SK-N-SH (cell line): ENCODE results near the gene SPRR1A. TPM values are rescaled to one million over a fixed set of nuclear protein-coding genes. Genes with fewer than 3 reads are reported as not detected.

Experiments used
- CTCF ChIA-PET: fragments of 300-600, 350-600 bp; formaldehyde crosslinking; extraction: SDS; loops from one replicate; lab custom pipeline; 2021; lab: Yijun Ruan, JAX
- POLR2A ChIA-PET: fragments of 350-600 bp; sonication (Branson Sonifier 250); formaldehyde crosslinking; extraction: SDS; loops from one replicate; lab custom pipeline; 2020; ENCODE audit warnings: antibody characterized with exemption, inconsistent platforms; lab: Yijun Ruan, JAX
- DNase-seq: peaks from one replicate; pipeline ENCODE4 v3.0.0; 2012
- H2AFZ ChIP-seq: fragments of 200-600 bp; sonication (generic); 2 replicates; pipeline ENCODE4 v1.8.1; 2016; ENCODE audit warnings: antibody characterized with exemption, mild to moderate bottlenecking, low read depth
- H3F3A ChIP-seq: fragments of 200-600 bp; sonication (generic); replicated peaks from 2 replicates; pipeline ENCODE3; 2016; ENCODE audit warnings: antibody characterized with exemption, mild to moderate bottlenecking; ENCODE audit not compliant: insufficient read depth
- H3K27ac ChIP-seq, 2 experiments: fragments of 200-500 bp in 1 of 2; fragments of 200-600 bp in 1 of 2; sonication (Bioruptor generic) in 1 of 2; sonication (generic), shearing (Covaris generic) in 1 of 2; 2 replicates each; pipeline versions ENCODE4 v1.5.1 to v1.6.1; 2014 to 2016; ENCODE audit warnings: low read depth in 2 of 2, inconsistent platforms in 1 of 2, low read length in 1 of 2, mild to moderate bottlenecking in 1 of 2, mixed read lengths in 1 of 2
- H3K27me3 ChIP-seq: fragments of 200-600 bp; sonication (generic), shearing (Covaris generic); 2 replicates; pipeline ENCODE4 v1.6.1; 2016; ENCODE audit warnings: mixed run types; ENCODE audit not compliant: insufficient read depth
- H3K36me3 ChIP-seq, 2 experiments: fragments of 200-500 bp in 1 of 2; fragments of 200-600 bp in 1 of 2; sonication (Bioruptor generic) in 1 of 2; sonication (generic) in 1 of 2; replicated peaks in 1 of 2; 2 replicates each; pipeline versions ENCODE3 to v1.5.1; 2014 to 2016; ENCODE audit warnings: low read length in 1 of 2, mild to moderate bottlenecking in 1 of 2; ENCODE audit not compliant: insufficient read depth in 2 of 2, control insufficient read depth in 1 of 2
- H3K4me1 ChIP-seq, 2 experiments: fragments of 200-500 bp in 1 of 2; fragments of 200-600 bp in 1 of 2; sonication (Bioruptor generic) in 1 of 2; sonication (generic), shearing (Covaris generic) in 1 of 2; 2 replicates each; pipeline versions ENCODE4 v1.5.1 to v1.6.1; 2014 to 2016; ENCODE audit warnings: low read depth in 1 of 2, low read length in 1 of 2, mixed run types in 1 of 2; ENCODE audit not compliant: insufficient read depth in 2 of 2, control insufficient read depth in 1 of 2
- H3K4me2 ChIP-seq: fragments of 200-600 bp; sonication (generic), shearing (Covaris generic); 2 replicates; pipeline ENCODE4 v1.6.1; 2017; ENCODE audit warnings: mixed run types
- H3K4me3 ChIP-seq, 2 experiments: fragments of 200-500 bp in 1 of 2; fragments of 200-600 bp in 1 of 2; sonication (Bioruptor generic) in 1 of 2; sonication (generic), shearing (Covaris generic) in 1 of 2; 2 replicates each; pipeline versions ENCODE4 v1.5.1 to v1.8.1; 2014 to 2016; ENCODE audit warnings: low read depth in 2 of 2, inconsistent platforms in 1 of 2, low read length in 1 of 2, mild to moderate bottlenecking in 1 of 2, mixed read lengths in 1 of 2, moderate library complexity in 1 of 2
- H3K79me2 ChIP-seq: fragments of 200-600 bp; sonication (generic); 2 replicates; pipeline ENCODE4 v1.8.1; 2017; ENCODE audit warnings: mild to moderate bottlenecking; ENCODE audit not compliant: insufficient read depth
- H3K9ac ChIP-seq: fragments of 200-600 bp; sonication (generic); 2 replicates; pipeline ENCODE4 v1.6.1; 2017; ENCODE audit warnings: mixed run types
- H3K9me2 ChIP-seq: fragments of 200-600 bp; sonication (generic); 2 replicates; pipeline ENCODE4 v1.6.1; 2017; ENCODE audit warnings: mixed run types
- H3K9me3 ChIP-seq: fragments of 200-600 bp; sonication (generic); 2 replicates; pipeline ENCODE4 v1.6.1; 2017; ENCODE audit warnings: mixed run types, mild to moderate bottlenecking, moderate library complexity
- H4K20me1 ChIP-seq: fragments of 200-600 bp; sonication (generic); 2 replicates; pipeline ENCODE4 v1.6.1; 2017; ENCODE audit warnings: mild to moderate bottlenecking, mixed run types; ENCODE audit not compliant: insufficient read depth
- CHD2 ChIP-seq: fragments of 150-350 bp; IDR thresholded peaks from 2 replicates; pipeline ENCODE4 v1.6.1; 2018; ENCODE audit warnings: low read length; ENCODE audit not compliant: partially characterized antibody
- ELF1 ChIP-seq: IDR thresholded peaks from 2 replicates; pipeline ENCODE4 v1.4.0; 2012
- EP300 ChIP-seq, 2 experiments: IDR thresholded peaks; 2 replicates each; pipeline versions ENCODE4 v1.4.0 to v1.6.1; 2012; ENCODE audit warnings: borderline replicate concordance in 1 of 2, low read depth in 1 of 2, low read length in 1 of 2
- EZH2phosphoT487 ChIP-seq: fragments of 200-600 bp; sonication (generic); IDR thresholded peaks from 2 replicates; pipeline ENCODE4 v1.6.1; 2017; ENCODE audit warnings: low read depth, mixed run types, mild to moderate bottlenecking, antibody characterized with exemption, moderate library complexity, borderline replicate concordance
- GABPA ChIP-seq: IDR thresholded peaks from 2 replicates; pipeline ENCODE4 v1.4.0; 2012; ENCODE audit warnings: low read depth, mild to moderate bottlenecking
- MEF2A ChIP-seq: IDR thresholded peaks from 2 replicates; pipeline ENCODE4 v1.4.0; 2012; ENCODE audit warnings: low read depth, borderline replicate concordance
- MXI1 ChIP-seq: IDR thresholded peaks from 2 replicates; pipeline ENCODE4 v1.6.1; 2012; ENCODE audit warnings: mild to moderate bottlenecking, low read depth, low read length, improper control_type of control experiment
- POLR2AphosphoS5 ChIP-seq: IDR thresholded peaks from 2 replicates; pipeline ENCODE4 v1.6.1; 2012; ENCODE audit warnings: low read depth, low read length
- RAD21 ChIP-seq: IDR thresholded peaks from 2 replicates; pipeline ENCODE4 v1.6.1; 2012; ENCODE audit warnings: mild to moderate bottlenecking, low read length
- RCOR1 ChIP-seq: fragments of 150-350 bp; IDR thresholded peaks from 2 replicates; pipeline ENCODE4 v1.6.1; 2017; ENCODE audit warnings: antibody characterized with exemption, low read length
- RFX5 ChIP-seq: IDR thresholded peaks from 2 replicates; pipeline ENCODE4 v1.6.1; 2012; ENCODE audit warnings: mild to moderate bottlenecking, improper control_type of control experiment, low read length
- RXRA ChIP-seq: IDR thresholded peaks from 2 replicates; pipeline ENCODE4 v1.4.0; 2012; ENCODE audit warnings: low read depth, mild to moderate bottlenecking, borderline replicate concordance
- TAF1 ChIP-seq: IDR thresholded peaks from 2 replicates; pipeline ENCODE4 v1.6.1; 2012; ENCODE audit warnings: low read depth, mild to moderate bottlenecking, low read length, moderate library complexity, borderline replicate concordance
- TCF12 ChIP-seq: IDR thresholded peaks from 2 replicates; pipeline ENCODE4 v1.4.0; 2012
- TEAD4 ChIP-seq: IDR thresholded peaks from 2 replicates; pipeline ENCODE4 v1.4.0; 2012; ENCODE audit warnings: mild to moderate bottlenecking, borderline replicate concordance; ENCODE audit not compliant: insufficient read depth
- WGBS: methylation state at CpG from one replicate; pipeline ENCODE4 v1.1.6; 2017; ENCODE audit warnings: low lambda C conversion rate; 5-methylcytosine and 5-hydroxymethylcytosine counted together
- polyA plus RNA-seq, 3 experiments: library from polyadenylated mRNA; depleted of rRNA; stranded (reverse); fragments of >200 nt; gene quantifications; 2 replicates each; pipeline ENCODE4 v1.2.3, GENCODE V29; 2012
- TF ChIP-seq, protein P1 (sequence below): fragments of 150-350 bp; IDR thresholded peaks from 2 replicates; pipeline ENCODE4 v1.6.1; 2017; ENCODE audit warnings: antibody characterized with exemption, low read length, low read depth, borderline replicate concordance
- TF ChIP-seq, protein P2 (sequence below): fragments of 150-350 bp; IDR thresholded peaks from 2 replicates; pipeline ENCODE4 v1.6.1; 2016; ENCODE audit warnings: mild to moderate bottlenecking, low read depth, low read length
- TF ChIP-seq, protein P3 (sequence below): IDR thresholded peaks from 2 replicates; pipeline ENCODE4 v1.4.0; 2012; ENCODE audit warnings: low read depth, borderline replicate concordance
- TF ChIP-seq, protein P4 (sequence below): IDR thresholded peaks from 2 replicates; pipeline ENCODE4; 2012

SPRR1A gene
- polyA plus RNA-seq, 1 of the 3 experiments (the other 2 are of a cell fraction), result not detected

DNA sequence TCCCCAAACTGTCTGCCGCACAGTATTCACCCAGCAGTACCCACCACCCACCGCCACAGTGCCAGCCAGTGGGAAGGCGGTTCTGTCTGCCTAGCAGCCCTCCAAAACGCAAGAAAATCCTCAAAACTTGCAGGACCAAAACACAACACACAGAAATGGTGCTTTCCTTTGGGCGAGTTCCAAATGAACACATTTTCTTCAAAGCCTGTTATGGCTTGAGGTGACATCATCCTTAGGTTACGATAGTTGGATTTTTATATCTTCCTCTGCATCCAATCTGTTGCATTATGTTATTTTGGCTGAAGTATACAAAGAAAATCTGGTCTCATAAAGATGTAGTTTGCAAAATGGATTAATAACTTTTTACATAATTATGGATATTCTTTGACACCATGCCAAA is 9.3 kb downstream of the SPRR1A start:
- 10% methylated on average over 5 of the region's 6 CpGs for WGBS

DNA sequence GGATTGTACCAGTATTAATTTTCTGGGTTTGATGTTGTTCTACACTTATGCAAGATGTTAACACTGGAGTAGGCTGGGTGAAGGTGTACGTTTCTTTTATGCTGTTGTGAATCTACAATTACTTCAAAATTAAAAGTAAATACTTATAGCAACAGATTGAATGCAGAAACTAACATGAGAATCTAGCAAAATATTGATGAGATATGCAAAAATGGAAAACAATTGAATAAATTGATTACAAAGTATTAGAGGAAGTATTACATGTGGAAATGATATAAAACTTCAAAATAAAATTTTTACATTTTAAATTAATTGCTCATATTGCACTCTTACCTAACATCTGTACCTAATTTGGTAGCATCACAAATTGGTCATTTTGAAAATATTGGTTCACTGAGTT is 12.0 kb downstream of the SPRR1A start:
- Histone ChIP-seq H3K79me2 (no peaks in the 10 kb centered on the region), H3K4me2 (no peak overlapping the region), H3K27ac (no peak overlapping the region), H3K27me3 (peaks cover 6% of the 10 kb centered on the region; the same call in 1 of the 2 replicates), H3K9ac (no peak overlapping the region), H3K9me3 (no peaks in the 10 kb centered on the region), H3K9me2 (no peaks in the 10 kb centered on the region), H2AFZ (no peak overlapping the region), H3F3A (no peaks in the 10 kb centered on the region), H4K20me1 (no peaks in the 10 kb centered on the region), H3K36me3 (no peaks in the 10 kb centered on the region), H3K4me3 (no peak overlapping the region), H3K4me1 (no peaks in the 10 kb centered on the region)
- DNase-seq, result no peak
- 0% methylated on average over 1 of the region's 1 CpG for WGBS
- ChIA-PET CTCF (no interaction called here), POLR2A (no interaction called here)
- TF ChIP-seq GABPA (no peak), RXRA (no peak), EP300 (IDR thresholded peaks at IDR 0.05; ENCODE audit: borderline replicate concordance in 1 of 2, low read depth in 1 of 2, low read length in 1 of 2) (no peak), TCF12 (no peak), MEF2A (no peak), ELF1 (no peak), MXI1 (no peak), CHD2 (no peak), RFX5 (no peak), TAF1 (no peak), RAD21 (no peak), RCOR1 (no peak)
- TF ChIP-seq, protein P1, sequence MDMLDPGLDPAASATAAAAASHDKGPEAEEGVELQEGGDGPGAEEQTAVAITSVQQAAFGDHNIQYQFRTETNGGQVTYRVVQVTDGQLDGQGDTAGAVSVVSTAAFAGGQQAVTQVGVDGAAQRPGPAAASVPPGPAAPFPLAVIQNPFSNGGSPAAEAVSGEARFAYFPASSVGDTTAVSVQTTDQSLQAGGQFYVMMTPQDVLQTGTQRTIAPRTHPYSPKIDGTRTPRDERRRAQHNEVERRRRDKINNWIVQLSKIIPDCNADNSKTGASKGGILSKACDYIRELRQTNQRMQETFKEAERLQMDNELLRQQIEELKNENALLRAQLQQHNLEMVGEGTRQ, result no peak

More for the DNA sequence above, 9.3 kb downstream of the SPRR1A start:
- CTCF ChIA-PET, result no interaction called here
- DNase-seq, result no peak
- H3K36me3 ChIP-seq, result no peaks in the 10 kb centered on the region
- no peaks in the 10 kb centered on the region for H3K9me3 ChIP-seq
- no peak overlapping the region for H3K27ac ChIP-seq
- no peaks in the 10 kb centered on the region for H3K9me2 ChIP-seq
- POLR2A ChIA-PET, result no interaction called here
- no peak overlapping the region for H3K9ac ChIP-seq
- H4K20me1 ChIP-seq, result no peaks in the 10 kb centered on the region
- peaks cover 6% of the 10 kb centered on the region; the same call in 1 of the 2 replicates for H3K27me3 ChIP-seq
- H3K4me2 ChIP-seq, result no peak overlapping the region
- H2AFZ ChIP-seq, result no peak overlapping the region
- TF ChIP-seq, protein P1, result no peak
- TF ChIP-seq, protein P2, sequence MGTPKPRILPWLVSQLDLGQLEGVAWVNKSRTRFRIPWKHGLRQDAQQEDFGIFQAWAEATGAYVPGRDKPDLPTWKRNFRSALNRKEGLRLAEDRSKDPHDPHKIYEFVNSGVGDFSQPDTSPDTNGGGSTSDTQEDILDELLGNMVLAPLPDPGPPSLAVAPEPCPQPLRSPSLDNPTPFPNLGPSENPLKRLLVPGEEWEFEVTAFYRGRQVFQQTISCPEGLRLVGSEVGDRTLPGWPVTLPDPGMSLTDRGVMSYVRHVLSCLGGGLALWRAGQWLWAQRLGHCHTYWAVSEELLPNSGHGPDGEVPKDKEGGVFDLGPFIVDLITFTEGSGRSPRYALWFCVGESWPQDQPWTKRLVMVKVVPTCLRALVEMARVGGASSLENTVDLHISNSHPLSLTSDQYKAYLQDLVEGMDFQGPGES, result no peak
- TF ChIP-seq ELF1 (no peak), RFX5 (no peak), EP300 (IDR thresholded peaks at IDR 0.05; ENCODE audit: borderline replicate concordance in 1 of 2, low read depth in 1 of 2, low read length in 1 of 2) (no peak), GABPA (no peak), RCOR1 (no peak), RAD21 (no peak), TCF12 (no peak), POLR2AphosphoS5 (no peak), EZH2phosphoT487 (no peak), TEAD4 (no peak), MXI1 (no peak)
- TF ChIP-seq, protein P3, sequence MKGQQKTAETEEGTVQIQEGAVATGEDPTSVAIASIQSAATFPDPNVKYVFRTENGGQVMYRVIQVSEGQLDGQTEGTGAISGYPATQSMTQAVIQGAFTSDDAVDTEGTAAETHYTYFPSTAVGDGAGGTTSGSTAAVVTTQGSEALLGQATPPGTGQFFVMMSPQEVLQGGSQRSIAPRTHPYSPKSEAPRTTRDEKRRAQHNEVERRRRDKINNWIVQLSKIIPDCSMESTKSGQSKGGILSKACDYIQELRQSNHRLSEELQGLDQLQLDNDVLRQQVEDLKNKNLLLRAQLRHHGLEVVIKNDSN, result no peak
- TF ChIP-seq, protein P4, sequence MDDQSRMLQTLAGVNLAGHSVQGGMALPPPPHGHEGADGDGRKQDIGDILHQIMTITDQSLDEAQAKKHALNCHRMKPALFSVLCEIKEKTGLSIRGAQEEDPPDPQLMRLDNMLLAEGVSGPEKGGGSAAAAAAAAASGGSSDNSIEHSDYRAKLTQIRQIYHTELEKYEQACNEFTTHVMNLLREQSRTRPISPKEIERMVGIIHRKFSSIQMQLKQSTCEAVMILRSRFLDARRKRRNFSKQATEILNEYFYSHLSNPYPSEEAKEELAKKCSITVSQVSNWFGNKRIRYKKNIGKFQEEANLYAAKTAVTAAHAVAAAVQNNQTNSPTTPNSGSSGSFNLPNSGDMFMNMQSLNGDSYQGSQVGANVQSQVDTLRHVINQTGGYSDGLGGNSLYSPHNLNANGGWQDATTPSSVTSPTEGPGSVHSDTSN, result no peak
- H3K79me2 ChIP-seq, result no peaks in the 10 kb centered on the region
- H3K4me1 ChIP-seq, result no peaks in the 10 kb centered on the region
- H3F3A ChIP-seq, result no peaks in the 10 kb centered on the region
- H3K4me3 ChIP-seq, result no peak overlapping the region
